GM21367 (cell line): ENCODE measurements around the gene MRPL43.
"Not testable (repeated sequence)": the region's sequence is repeated elsewhere in the genome, so short reads cannot be mapped to it uniquely, and the experiment has no call there.

Experiments
- ATAC-seq: cut with Tn5 transposase; IDR thresholded peaks from one replicate; pipeline ENCODE4 v1.9.1; 2021; ENCODE audit not compliant: unreplicated experiment

The MRPL43 gene

GRCh38 chr10:100983868-100984671 is 3.2 kb downstream of the MRPL43 start:
- no peak for ATAC-seq

- ATAC-seq: no peak
Observed at GRCh38 chr10:100982916-100983830, 4.1 kb downstream of the MRPL43 start.

DNA sequence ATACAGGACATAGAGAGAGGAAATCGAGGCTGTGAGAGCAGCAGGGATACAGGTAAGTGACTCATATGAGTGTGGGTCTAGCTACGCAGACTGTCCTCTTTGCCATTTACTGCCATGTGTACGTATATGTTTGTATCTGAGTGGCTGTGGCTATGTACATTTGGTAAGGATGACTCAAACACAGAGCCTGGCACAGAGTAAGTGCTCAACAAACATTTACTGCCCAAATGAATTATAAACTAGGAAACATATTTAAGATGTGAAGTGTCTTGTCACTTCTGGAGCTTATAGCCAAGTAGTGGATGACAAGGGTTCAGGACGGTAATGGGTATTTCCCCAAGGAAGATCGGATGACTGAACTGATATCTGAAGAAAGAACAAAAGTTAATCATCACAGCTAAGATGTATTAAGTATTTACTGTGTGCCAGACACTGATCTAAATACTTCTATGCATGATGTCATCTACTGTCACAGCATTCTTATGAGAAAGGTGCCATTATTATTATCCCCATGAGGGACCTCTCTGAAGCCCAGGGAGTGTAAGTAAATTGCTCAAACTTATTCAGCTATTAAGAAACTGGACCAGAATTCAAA is 6.0 kb downstream of the MRPL43 start:
- no peak for ATAC-seq

GRCh38 chr10:100980711-100981110 is 6.6 kb downstream of the MRPL43 start:
- no peak for ATAC-seq

DNA sequence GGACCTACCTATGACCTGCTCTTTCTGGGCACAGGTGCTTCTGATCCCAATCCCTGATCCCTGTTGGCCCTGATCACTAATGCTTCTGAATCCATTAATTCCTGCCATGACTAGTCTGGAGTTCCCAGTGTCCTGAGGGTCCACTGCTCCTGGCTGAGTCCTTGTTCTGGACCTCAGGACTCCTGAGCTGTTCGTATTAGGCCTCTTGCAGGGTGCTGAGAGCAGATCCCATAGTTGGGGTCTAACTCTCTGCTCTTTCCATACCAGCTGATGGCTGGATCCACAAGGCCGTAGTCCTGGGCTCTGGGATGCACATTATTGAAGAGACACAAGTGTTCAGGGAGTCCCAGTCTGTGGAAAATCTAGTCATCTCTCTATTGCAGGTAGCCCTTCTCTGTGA is 7.0 kb downstream of the MRPL43 start:
- ATAC-seq: no peak

GRCh38 chr10:100979791-100980272 is 7.5 kb downstream of the MRPL43 start:
- no peak for ATAC-seq

DNA sequence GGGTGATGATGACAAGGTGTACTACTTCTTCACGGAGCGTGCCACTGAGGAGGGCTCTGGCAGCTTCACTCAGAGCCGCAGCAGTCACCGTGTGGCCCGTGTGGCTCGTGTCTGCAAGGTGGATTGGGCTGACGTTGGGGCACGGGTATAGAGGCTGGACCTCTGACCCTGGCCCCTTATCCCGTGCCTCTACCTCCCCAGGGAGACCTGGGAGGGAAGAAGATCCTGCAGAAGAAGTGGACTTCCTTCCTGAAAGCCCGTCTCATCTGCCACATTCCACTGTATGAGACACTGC is 8.4 kb downstream of the MRPL43 start:
- no peak for ATAC-seq

GRCh38 chr10:100978121-100978900 is 9.0 kb downstream of the MRPL43 start:
- no peak for ATAC-seq

DNA sequence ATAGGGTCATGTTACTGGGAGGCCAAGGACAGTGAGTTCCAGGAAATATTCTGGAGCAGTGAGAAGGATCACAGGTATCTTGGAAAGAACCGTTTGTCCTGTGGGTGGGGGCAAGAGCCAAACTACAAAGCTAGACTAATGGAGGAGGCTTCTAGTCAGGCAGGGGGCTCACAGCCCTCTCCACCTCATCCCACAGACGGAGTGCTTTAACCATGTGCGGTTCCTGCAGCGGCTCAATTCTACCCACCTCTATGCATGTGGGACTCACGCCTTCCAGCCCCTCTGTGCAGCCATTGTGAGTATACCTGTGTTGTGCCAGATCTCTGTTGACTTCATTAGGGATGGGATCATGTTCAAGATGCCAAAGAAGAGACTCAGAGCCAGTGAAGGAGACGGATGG is 9.9 kb downstream of the MRPL43 start:
- no peak for ATAC-seq

GRCh38 chr10:100976906-100977305 is 10.4 kb downstream of the MRPL43 start:
- no peak for ATAC-seq

- not testable (repeated sequence) for ATAC-seq
Observed at GRCh38 chr10:100975397-100975796, 11.9 kb downstream of the MRPL43 start.

- ATAC-seq: no peak
Observed at GRCh38 chr10:100972904-100973535, 14.3 kb downstream of the MRPL43 start.

DNA sequence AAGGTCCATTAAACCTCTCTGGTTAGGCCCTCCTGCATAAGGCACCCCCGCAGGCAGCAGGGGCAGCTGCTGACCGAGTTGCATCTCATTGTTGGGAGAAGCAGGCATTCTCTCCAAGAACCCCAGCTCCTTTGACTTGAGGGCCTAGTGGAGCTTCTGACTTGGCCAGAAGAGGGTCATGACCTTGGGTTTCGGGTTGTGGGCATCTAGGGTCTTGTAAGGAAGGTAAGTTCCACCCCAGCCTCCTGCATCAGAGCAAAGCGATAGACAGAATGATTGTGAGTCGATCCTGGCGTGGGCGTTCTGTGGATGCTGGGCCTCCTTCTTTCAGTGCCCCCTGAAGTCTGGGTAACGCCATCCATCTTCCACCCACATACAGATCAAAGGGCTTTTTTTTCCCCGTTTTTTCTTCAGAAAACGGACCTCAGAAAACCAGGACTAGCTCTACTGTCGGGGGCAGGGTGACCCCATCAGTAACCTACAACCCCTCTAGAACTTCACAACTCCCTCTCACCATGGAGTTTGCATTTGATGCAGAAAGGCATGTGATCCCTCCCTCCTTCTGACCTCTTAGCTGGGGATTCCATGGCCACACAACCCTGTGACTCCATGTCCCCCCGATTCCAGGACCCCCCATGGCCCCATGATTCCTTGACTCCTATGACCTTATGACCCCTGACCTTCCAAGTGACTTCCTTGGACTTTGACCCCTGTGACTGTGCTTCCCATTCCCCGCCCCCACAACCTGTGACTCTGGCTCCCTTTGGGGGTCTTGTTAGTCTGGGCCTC is 15.0 kb downstream of the MRPL43 start:
- no peak for ATAC-seq

GRCh38 chr10:100970914-100971811 is 16.1 kb downstream of the MRPL43 start:
- ATAC-seq: no peak

- no peak for ATAC-seq
Observed at GRCh38 chr10:100970076-100970913, 17.0 kb downstream of the MRPL43 start.

GRCh38 chr10:100969187-100970075 is 17.9 kb downstream of the MRPL43 start, which contains the start of gene SEMA4G:
Gene SEMA4G, plus strand, starts transcription at chr10:100969504. Its CDS starts 3,409 bp downstream, at chr10:100972913.
- no peak for ATAC-seq

DNA sequence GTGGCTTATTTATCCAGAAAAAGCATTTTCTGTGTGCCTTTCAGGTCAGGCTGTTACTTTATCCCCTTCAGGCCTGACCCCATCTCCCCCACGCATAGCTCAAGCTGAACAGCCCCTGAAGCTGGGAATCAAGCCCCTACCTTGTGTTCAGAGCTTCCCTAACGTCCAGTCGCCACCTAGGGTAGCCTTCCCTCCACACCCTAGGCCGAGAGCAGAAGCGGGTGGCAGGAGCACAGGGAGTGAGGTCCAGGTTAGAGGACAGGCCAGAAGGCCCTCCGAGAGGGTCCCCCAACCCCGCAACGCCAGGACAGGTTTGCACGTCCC is 18.5 kb downstream of the MRPL43 start:
- no peak for ATAC-seq
